Fibroblast of lung (primary cell): Measurements from ENCODE around the gene CD244. TPM values are rescaled to one million over a fixed set of nuclear protein-coding genes. Genes with fewer than 3 reads are reported as not detected.

Experiments used
- DNase-seq, 2 donors: peaks; one replicate each; pipeline versions ENCODE4 v3.0.0 to v3.0.0-alpha.2; 2010; ENCODE audit warnings: low read depth in 2 of 2
- H2AFZ ChIP-seq: 2 replicates; pipeline ENCODE4 v1.5.1; 2012; ENCODE audit warnings: low read length, control low read depth, inconsistent platforms
- H3K27ac ChIP-seq: 2 replicates; pipeline ENCODE4 v1.5.1; 2011; ENCODE audit warnings: low read length, control low read depth; ENCODE audit not compliant: insufficient read depth
- H3K27me3 ChIP-seq: 2 replicates; pipeline ENCODE4 v1.5.1; 2011; ENCODE audit warnings: mild to moderate bottlenecking, low read length; ENCODE audit not compliant: control insufficient read depth, insufficient read depth
- H3K36me3 ChIP-seq: 2 replicates; pipeline ENCODE4 v1.5.1; 2011; ENCODE audit warnings: low read length; ENCODE audit not compliant: control insufficient read depth, insufficient read depth
- H3K4me1 ChIP-seq: 2 replicates; pipeline ENCODE4 v1.5.1; 2011; ENCODE audit warnings: low read length; ENCODE audit not compliant: control insufficient read depth, insufficient read depth; ENCODE audit errors: extremely low read depth
- H3K4me2 ChIP-seq: 2 replicates; pipeline ENCODE4 v1.5.1; 2011; ENCODE audit warnings: low read length, control low read depth; ENCODE audit not compliant: insufficient read depth; ENCODE audit errors: extremely low read depth
- H3K4me3 ChIP-seq, 4 experiments: fragments of 200-600 bp in 1 of 4; sonication (generic) in 1 of 4; replicated peaks in 1 of 4; 2 replicates each; pipeline ENCODE4 v1.5.1; 2011 to 2016; ENCODE audit warnings: low read length in 4 of 4, low read depth in 3 of 4, mild to moderate bottlenecking in 3 of 4, control low read depth in 2 of 4, inconsistent platforms in 1 of 4, mixed read lengths in 1 of 4; ENCODE audit not compliant: insufficient read depth in 1 of 4; ENCODE audit errors: control extremely low read depth in 1 of 4
- H3K79me2 ChIP-seq: 2 replicates; pipeline ENCODE4 v1.5.1; 2012; ENCODE audit warnings: mild to moderate bottlenecking, low read length, inconsistent platforms; ENCODE audit not compliant: control insufficient read depth, insufficient read depth
- H3K9ac ChIP-seq: 2 replicates; pipeline ENCODE4 v1.5.1; 2011; ENCODE audit warnings: mild to moderate bottlenecking, low read length, control low read depth; ENCODE audit not compliant: insufficient read depth
- H3K9me3 ChIP-seq: 2 replicates; pipeline ENCODE4 v1.5.1; 2012; ENCODE audit warnings: low read depth, low read length; ENCODE audit not compliant: control insufficient read depth, insufficient read depth
- H4K20me1 ChIP-seq: 2 replicates; pipeline ENCODE4 v1.5.1; 2011; ENCODE audit warnings: low read length; ENCODE audit not compliant: control insufficient read depth, insufficient read depth; ENCODE audit errors: extremely low read depth
- EZH2 ChIP-seq: IDR thresholded peaks from 2 replicates; pipeline ENCODE4 v1.5.1; 2012; ENCODE audit warnings: low read length, control low read depth, mild to moderate bottlenecking; ENCODE audit errors: missing control alignments
- polyA plus RNA-seq, 2 donors: library from polyadenylated mRNA; depleted of rRNA in 1 of 2; stranded (reverse) in 1 of 2; unstranded in 1 of 2; fragments of >200 nt; gene quantifications; 2 replicates each; pipeline ENCODE4 v1.2.1, GENCODE V29; 2011 to 2012; ENCODE audit warnings: missing spikeins in 1 of 2
- total RNA-seq: library from RNA; depleted of rRNA; stranded (reverse); fragments of >200 nt; gene quantifications from 2 replicates; pipeline ENCODE4 v1.2.1, GENCODE V29; 2014
- TF ChIP-seq, protein P1 (sequence below), 2 donors: IDR thresholded peaks in 1 of 2; conservative IDR thresholded peaks in 1 of 2; 1 replicate in 1 of 2; 2 replicates in 1 of 2; pipeline ENCODE4 v1.5.1; 2011 to 2012; ENCODE audit warnings: low read length in 2 of 2, control low read depth in 1 of 2, inconsistent platforms in 1 of 2, low read depth in 1 of 2, mild to moderate bottlenecking in 1 of 2

Gene CD244
- total and polyA plus RNA-seq, 2 donors (not counting 1 experiment from before 2014, with no cell fraction given) = not detected

DNA sequence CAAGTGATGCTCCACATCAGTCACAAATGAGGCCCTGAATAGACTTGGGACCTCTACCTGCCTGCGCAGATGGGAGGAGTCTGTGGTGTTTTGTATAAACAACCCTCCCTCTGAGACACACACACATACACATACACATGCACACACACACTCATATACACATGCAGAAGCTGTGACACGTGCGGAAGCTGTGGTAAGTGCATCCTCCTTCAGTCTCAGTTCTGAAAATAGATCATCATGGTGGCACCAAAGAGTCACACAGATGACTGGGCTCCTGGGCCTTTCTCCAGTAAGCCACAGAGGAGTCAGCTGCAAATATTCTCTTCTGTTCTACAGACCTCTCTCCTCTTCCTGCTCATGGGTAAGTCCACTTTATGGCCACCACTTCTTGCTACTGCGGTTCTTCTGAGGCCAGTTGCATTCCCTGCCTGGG is 66.7 kb downstream of the CD244 start, which contains the start of gene LY9:
Gene LY9 (plus strand): TSS at position 224 of the 433 bp plus-strand sequence. CDS start 14 bp downstream, at position 238.
- H3K9me3 ChIP-seq = no peaks in the 10 kb centered on the region
- no peaks in the 10 kb centered on the region for H3K36me3 ChIP-seq
- no peaks in the 10 kb centered on the region for H4K20me1 ChIP-seq
- no peak for TF ChIP-seq EZH2
- TF ChIP-seq, protein P1, sequence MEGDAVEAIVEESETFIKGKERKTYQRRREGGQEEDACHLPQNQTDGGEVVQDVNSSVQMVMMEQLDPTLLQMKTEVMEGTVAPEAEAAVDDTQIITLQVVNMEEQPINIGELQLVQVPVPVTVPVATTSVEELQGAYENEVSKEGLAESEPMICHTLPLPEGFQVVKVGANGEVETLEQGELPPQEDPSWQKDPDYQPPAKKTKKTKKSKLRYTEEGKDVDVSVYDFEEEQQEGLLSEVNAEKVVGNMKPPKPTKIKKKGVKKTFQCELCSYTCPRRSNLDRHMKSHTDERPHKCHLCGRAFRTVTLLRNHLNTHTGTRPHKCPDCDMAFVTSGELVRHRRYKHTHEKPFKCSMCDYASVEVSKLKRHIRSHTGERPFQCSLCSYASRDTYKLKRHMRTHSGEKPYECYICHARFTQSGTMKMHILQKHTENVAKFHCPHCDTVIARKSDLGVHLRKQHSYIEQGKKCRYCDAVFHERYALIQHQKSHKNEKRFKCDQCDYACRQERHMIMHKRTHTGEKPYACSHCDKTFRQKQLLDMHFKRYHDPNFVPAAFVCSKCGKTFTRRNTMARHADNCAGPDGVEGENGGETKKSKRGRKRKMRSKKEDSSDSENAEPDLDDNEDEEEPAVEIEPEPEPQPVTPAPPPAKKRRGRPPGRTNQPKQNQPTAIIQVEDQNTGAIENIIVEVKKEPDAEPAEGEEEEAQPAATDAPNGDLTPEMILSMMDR (conservative IDR thresholded peaks at IDR 0.05 in 1 of 2, IDR thresholded peaks at IDR 0.05 in 1 of 2; ENCODE audit: low read depth in 1 of 2, low read length in 2 of 2) = no peak
- DNase-seq = no peak
- no peak within 1 kb of the TSS for H3K4me3 ChIP-seq
- H3K27ac ChIP-seq = no peak within 1 kb of the TSS
- no peaks in the 10 kb centered on the region for H3K79me2 ChIP-seq
- H3K27me3 ChIP-seq = no peaks in the 10 kb centered on the region
- H2AFZ ChIP-seq = no peak within 1 kb of the TSS
- H3K4me2 ChIP-seq = no peak within 1 kb of the TSS
- no peaks in the 10 kb centered on the region for H3K4me1 ChIP-seq
- H3K9ac ChIP-seq = no peak within 1 kb of the TSS

DNA sequence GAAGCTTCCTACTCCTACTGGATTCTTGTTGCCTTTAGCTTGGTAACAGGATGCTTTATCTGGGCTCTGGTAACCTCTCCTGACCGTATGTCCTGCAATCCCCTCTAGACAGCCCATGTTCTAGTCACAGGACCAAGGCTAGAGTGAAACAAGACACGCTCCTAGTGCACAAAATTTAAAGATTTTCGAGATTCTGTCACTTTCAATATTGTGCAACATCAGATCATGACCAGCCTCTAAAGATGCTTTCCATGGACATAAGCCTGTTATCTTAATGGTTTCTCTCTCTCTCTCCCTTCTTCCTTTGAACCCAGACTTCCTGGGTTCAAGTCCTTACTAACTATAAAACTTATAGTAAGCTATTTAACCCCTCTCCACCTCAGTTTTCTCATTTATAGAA is 68.3 kb downstream of the CD244 start:
- TF ChIP-seq EZH2 = no peak
- TF ChIP-seq, protein P1 (conservative IDR thresholded peaks at IDR 0.05 in 1 of 2, IDR thresholded peaks at IDR 0.05 in 1 of 2; ENCODE audit: low read depth in 1 of 2, low read length in 2 of 2) = no peak
- no peak overlapping the region for H3K4me3 ChIP-seq
- H3K36me3 ChIP-seq = no peaks in the 10 kb centered on the region
- no peak overlapping the region for H2AFZ ChIP-seq
- no peak for DNase-seq
- no peaks in the 10 kb centered on the region for H3K4me1 ChIP-seq
- no peak overlapping the region for H3K27ac ChIP-seq
- no peaks in the 10 kb centered on the region for H3K9me3 ChIP-seq
- no peaks in the 10 kb centered on the region for H3K79me2 ChIP-seq
- H3K4me2 ChIP-seq = no peak overlapping the region
- no peak overlapping the region for H3K9ac ChIP-seq
- no peaks in the 10 kb centered on the region for H4K20me1 ChIP-seq
- H3K27me3 ChIP-seq = no peaks in the 10 kb centered on the region

DNA sequence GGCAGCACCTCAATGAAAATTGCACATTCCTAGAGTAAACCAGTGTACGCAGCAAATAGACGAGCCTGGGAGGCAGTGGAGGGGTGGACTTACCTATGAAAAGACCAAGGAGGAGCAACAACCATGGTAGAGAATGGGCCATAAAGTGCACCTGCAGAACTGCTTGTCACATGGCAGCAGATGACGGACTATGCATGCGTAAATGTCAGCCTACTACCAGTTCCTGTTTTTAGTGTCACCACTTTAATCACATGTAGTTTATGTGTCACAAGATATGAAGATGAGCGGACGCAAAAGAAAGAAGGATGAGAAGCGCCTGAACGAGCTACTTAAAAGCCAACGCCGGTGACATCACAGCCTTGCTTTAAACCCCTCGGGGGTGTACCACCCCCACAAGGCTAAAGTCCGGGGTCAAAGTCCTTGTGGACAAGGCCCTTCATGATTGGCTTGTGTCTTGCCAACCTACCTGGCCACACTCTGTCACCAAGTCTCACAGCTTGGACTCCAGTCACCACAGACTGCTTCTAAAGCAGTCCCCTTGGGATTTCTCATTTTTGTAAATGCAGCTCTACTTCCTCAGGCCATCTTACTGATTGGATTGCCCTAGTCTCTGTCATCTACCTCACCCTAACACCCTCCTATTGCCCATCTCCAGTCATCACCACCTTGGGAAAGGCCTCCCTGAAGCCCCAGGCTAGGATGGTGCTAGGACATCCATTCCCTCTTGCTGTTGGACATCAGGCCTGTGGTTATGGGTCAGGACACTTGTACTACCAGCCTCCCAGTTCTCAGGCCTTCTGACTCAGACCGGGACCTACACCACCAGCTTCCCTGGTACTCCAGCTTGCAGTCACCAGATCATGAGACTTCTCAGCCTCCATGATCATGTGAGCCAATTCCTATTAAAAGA is 72.7 kb downstream of the CD244 start:
- H3K4me3 ChIP-seq = no peak overlapping the region
- TF ChIP-seq EZH2 = no peak
- TF ChIP-seq, protein P1 (conservative IDR thresholded peaks at IDR 0.05 in 1 of 2, IDR thresholded peaks at IDR 0.05 in 1 of 2; ENCODE audit: low read depth in 1 of 2, low read length in 2 of 2) = no peak
- H3K9ac ChIP-seq = no peak overlapping the region
- no peak overlapping the region for H3K27ac ChIP-seq
- H3K27me3 ChIP-seq = no peaks in the 10 kb centered on the region
- no peak overlapping the region for H2AFZ ChIP-seq
- no peaks in the 10 kb centered on the region for H3K79me2 ChIP-seq
- H3K4me1 ChIP-seq = no peaks in the 10 kb centered on the region
- no peaks in the 10 kb centered on the region for H4K20me1 ChIP-seq
- H3K9me3 ChIP-seq = no peaks in the 10 kb centered on the region
- H3K36me3 ChIP-seq = no peaks in the 10 kb centered on the region
- no peak for DNase-seq
- no peak overlapping the region for H3K4me2 ChIP-seq
